ENCODE results near the gene HMGN1.

Gene HMGN1

DNA sequence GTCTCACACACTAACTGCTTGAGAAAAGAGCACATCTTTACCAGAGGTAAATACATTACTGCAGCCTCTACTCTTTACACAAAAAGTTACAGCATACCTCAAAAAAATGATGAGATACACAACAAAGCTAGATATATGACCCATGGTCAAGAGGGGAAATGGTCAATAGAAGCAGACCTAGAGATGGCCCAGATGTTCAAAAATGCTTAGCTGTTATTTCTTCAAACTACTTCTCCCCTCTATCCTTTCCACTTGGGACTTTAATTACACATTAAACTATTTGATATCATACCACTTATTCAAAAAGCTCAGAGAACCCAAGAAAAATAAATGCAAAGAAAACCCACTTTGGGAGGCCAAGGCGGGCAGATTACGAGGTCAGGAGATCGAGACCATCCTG lies 48.3 kb downstream of the HMGN1 start:
- DNase-seq (ENCODE audit: low read depth) = no peak
- TF ChIP-seq, protein P1, sequence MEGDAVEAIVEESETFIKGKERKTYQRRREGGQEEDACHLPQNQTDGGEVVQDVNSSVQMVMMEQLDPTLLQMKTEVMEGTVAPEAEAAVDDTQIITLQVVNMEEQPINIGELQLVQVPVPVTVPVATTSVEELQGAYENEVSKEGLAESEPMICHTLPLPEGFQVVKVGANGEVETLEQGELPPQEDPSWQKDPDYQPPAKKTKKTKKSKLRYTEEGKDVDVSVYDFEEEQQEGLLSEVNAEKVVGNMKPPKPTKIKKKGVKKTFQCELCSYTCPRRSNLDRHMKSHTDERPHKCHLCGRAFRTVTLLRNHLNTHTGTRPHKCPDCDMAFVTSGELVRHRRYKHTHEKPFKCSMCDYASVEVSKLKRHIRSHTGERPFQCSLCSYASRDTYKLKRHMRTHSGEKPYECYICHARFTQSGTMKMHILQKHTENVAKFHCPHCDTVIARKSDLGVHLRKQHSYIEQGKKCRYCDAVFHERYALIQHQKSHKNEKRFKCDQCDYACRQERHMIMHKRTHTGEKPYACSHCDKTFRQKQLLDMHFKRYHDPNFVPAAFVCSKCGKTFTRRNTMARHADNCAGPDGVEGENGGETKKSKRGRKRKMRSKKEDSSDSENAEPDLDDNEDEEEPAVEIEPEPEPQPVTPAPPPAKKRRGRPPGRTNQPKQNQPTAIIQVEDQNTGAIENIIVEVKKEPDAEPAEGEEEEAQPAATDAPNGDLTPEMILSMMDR (conservative IDR thresholded peaks at IDR 0.05; ENCODE audit: low read depth, low read length) = no peak
- no peak overlapping the region for H3K4me3 ChIP-seq (ENCODE audit: low read length)

DNA sequence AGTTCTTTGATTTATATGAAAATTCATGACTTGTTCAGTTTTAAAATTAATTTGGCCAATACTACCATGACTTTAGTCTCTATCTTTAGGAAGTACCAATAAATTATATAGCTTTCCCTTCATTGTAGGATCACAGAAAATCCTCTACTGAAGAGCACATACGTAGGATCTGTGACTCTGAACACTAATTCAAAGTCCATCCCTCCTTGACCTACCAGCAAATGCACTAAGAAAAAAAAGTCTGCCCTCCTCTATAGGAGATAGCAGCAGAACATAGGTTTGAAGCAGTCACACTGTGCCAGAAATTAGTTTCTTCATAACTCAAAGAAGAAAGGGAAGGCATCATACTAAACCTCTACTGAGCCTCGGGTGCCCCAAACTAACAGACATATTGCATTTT lies 52.0 kb downstream of the HMGN1 start:
- TF ChIP-seq, protein P1 (conservative IDR thresholded peaks at IDR 0.05; ENCODE audit: low read depth, low read length) = no peak
- no peak for DNase-seq (ENCODE audit: low read depth)
- H3K4me3 ChIP-seq (ENCODE audit: low read length) = no peak overlapping the region
